HG03460 (cell line): ENCODE results near the gene RPP14.
"Not testable (repeated sequence)": the region's sequence is repeated elsewhere in the genome, so short reads cannot be mapped to it uniquely, and the experiment has no call there.

ENCODE experiments used
- ATAC-seq: cut with Tn5 transposase; IDR thresholded peaks from one replicate; pipeline ENCODE4 v1.9.1; 2021; ENCODE audit not compliant: unreplicated experiment

RPP14 gene

DNA sequence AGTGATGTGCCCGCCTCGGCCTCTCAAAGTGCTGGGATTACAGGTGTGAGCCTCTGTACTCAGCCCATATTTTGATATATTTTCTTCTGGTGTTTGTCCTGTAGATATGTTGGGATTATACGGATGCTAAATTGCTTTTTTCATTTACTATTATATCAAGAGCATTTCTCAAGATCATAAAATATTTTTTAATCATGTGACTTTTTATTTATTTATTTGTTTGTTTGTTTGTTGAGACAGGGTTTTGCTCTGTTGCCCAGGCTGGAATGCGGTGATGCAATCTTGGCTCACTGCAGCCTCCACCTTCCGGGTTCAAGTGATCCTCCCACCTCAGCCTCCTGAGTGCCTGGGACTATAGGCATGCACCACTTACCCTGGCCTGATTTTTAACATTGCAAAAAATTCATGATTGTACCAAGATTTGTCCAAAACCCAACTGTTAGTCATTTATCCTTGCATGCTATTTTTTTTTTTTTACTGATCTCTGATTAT, 23.9 kb downstream of the RPP14 start:
- no peak for ATAC-seq

DNA sequence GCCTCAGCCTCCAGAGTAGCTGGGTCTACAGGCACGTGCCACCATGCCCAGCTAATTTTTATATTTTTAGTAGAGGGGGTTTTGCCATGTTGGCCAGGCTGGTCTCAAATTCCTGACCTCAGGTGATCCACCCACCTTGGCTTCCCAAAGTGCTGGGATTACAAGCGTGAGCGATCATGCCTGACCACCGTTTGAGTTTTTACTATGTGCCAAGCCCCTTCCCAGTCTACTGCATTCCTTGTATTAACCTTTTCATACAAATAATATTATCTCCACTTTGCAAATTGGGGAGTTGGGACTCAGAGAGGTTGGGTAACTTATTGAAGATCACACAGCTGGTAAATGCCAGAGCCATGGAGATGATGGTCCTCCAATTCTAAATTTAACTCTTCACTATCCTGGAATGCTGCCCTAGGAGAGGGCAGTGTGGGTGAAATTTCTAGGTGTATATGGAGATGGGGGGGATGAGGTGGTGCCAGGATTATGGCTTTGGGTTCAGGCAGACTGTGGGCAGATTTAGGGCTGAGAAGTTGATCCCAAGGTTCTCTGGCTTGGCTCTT, 25.6 kb downstream of the RPP14 start:
- ATAC-seq, result no peak

DNA sequence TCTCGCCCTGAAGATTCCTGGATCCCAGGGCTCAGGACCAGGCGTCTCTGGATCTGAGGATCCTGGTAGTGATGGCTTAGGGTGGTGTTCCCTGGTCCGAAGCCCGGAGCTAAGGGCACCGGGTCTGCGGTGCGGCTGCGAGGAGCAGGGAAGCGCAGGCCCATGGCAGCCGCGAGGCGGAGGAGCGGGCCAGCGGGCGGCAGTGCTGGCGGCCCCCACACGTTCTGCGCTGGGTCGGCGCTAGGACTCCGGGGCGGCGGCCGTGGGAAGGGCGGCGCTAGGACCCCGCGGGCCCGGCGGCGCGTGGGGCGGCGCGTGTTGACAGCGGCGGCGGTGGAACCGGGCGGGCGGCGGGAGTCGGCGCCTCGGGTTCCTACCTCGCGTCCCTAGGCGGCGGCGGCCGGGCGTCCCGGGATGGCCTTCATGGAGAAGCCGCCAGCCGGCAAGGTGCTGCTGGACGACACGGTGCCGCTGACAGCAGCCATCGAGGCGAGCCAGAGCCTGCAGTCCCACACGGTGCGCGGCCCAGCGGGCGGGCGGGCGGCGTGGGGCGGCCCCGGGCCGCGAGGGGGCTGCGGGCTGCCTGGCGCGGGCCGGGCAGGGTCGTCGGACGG, 26.6 kb downstream of the RPP14 start, which contains the start of gene PXK:
TSS of gene PXK (plus strand) at position 318 of the 614 bp plus-strand sequence. CDS start at position 415, 97 bp downstream.
- ATAC-seq, result peak; percentile 90

DNA sequence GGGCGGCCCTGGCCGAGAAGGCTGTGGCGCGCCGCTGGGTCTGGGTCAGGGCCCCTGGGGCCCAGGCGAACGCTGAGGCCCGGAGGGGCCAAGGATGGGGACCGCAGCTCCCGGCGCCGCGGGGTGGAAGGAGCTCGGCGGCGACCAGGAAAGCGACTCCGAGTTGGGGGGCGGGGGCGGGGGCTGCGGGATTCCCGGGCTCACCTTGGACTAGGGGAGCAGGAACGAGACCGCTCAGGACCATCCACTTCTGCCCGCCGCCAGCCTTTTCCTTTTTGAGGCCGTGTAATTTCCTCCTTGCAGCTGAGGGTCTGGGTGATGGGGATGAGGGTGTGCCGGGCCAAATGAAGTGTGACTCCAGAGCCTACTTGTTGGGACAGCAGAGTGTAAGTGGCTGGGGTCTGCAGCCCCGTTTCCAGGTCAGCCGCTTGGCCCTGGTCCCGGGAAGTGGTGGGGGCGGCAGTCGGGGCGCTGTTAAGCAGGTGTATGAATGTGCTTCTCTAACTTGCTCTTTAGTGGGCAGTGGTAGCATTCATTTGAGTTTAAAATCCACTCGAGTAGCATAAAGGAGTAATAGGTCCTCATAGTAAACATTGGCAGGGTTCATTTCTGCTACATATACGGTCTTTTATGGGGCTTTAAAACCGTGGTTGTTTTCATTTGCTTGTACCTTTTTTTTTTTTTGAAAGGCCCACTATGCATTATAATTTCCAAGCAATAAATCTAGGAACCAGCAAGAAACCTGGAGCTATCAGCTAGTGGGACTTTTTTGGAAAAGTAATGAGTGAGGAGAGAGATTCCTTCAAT, 27.4 kb downstream of the RPP14 start:
- peak; percentile 46 for ATAC-seq

DNA sequence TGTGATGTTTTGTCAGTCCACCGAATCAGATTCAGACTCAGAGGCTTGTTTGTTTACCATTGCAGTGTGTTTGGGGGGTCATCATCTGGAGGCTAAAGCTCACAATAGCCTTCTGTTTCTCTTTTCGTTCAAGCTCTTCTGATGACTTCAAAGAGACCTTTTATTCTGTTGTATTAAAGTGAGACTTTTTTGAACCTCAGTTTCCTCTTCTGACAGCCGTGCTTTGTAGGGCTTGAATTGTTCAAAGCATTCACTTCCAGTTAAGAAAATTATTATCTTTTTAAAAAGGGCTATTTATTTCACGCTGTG, 27.9 kb downstream of the RPP14 start:
- ATAC-seq, result no peak

DNA sequence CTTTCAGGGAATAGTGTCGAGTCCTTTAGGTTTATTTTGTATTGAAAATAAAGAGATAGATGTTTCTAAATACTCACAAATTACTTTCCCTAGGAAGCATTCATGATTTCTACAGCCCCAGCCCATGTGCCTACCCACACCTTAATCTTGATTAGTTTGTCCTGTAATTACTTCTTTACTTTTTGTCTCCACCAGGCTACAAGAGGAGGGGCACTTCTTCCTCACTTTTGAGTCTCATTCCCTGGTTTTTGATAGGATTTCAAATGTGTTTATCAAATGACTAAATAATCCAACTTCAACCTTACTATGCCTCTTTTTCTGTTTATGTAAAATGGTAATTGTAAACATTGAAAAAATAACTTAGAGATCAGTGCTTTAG, 28.4 kb downstream of the RPP14 start:
- no peak for ATAC-seq

DNA sequence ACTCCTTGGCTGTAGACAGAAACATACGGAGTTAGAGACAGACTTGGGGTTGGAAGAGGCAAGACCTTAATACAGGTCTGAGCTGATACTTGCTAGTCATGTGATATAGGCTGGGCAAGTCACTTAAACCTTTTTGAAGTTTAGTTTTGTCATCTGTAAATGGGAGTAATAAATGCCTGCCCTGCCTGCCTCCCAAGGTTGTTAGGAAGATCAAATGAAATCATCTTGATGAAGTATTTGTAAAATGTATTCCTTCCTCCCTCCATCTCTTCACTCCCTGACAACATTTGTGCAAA, 29.6 kb downstream of the RPP14 start:
- no peak for ATAC-seq

DNA sequence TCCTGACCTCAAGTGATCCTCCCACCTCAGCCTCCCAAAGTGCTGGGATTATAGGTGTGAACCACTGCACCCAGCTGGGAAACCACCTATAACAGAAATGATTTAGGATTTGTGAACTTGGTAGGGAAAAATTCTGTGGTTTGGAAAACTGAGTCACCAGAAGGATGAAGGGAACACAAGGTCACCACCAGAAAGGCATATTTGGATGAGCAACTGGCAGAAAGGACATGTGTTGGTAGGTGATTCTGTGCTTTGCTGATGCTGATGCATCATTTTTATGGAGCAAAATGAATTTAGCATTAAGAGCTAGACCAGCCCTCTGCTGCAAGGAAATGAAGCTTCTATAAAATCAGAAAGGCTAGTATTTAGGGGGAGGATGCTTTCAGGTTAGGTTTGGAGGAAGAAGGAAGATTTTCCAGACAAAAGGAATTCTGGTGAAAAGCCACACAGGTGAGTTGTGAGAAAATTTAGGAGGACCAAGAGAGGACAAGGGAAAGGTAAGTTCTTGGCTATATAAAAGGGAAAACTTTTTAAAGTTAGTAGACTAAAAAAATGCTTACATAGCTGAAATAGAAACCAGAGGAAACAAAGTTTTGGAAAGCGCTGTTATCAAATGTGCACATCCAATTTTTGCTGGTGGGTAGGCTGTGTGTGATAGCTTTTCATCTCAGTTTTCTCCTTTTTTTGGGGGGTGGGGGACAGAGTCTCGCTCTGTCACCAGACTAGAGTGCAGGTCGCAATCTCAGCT, 30.3 kb downstream of the RPP14 start:
- ATAC-seq, result no peak

DNA sequence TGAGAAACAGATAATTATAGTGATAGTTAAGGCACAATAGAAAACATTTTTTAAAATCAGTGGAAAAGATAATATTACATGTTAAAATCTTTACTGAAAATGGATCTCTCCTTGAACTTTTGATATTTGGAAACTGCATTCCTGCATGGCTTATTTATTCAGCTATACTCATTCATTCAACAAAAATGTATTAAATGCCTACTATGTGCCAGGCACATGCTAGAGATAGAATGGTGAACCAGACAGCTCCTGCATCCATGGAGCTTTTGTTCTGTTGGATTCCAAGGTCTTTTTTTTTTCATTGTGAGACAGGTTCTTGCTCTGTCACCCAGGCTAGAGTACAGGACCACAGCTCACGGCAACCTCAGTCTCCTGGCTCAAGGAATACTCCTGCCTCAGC, 31.1 kb downstream of the RPP14 start:
- no peak for ATAC-seq

DNA sequence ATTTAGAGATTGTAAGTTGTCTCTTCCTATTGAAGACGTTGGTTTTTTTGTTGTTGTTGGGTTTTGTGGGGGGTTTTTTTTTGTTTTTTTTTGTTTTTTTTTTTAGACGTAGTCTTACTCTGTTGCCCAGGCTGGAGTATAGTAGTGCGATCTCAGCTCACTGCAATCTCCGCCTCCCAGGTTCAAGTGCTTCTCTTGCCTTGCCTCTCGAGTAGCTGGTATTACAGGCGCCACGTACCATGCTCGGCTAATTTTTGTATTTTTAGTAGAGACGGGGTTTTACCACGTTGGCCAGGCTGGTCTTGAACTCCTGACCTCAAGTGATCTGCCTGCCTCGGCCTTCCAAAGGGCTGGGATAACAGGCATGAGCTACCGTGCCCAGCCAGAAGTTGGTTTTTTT, 33.1 kb downstream of the RPP14 start:
- not testable (repeated sequence) for ATAC-seq

DNA sequence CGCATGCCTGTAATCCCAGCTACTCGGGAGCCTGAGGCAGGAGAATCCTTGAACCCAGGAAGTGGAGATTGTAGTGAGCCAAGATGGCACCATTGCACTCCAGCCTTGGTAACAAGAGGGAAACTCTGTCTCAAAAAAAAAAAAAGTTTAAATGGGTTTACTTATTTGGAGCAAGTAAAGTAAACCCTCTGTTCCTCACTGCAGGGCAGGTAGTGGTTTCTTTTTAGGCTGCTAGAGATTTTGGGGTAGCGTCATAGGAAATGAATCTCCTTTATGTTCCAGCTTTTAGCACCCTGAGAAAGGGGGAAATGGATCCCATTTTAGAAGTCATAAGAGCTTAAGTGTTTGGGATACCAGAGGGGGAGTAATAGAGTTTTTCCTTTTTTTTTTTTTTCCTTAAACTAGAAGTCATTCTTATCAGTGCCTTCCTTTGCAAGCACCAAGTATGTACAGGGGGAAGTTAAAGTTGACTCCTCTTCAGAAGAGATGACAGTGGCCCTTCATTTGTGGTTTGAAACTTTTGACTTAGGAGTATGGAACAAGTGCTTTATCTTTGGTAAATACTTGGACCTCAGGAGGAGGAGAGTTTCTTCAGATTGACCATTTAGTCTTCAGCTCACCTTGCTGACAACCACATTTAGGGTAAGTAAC, 34.7 kb downstream of the RPP14 start:
- no peak for ATAC-seq

DNA sequence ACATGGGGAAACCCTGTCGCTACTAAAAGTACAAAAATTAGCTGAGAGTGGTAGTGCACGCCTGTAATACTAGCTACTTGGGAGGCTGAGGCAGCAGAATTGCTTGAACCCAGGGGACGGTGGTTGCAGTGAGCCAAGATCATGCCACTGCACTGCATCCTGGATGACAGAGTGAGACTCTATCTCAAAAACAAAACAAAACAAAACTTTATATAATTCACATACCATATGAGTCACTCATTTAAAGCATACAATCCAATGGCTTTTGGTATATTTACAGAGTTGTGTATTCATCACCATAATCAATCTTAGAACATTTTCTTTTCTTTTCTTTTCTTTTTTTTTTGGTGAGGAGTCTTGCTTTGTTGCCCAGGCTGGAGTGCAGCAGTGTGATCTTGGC, 35.3 kb downstream of the RPP14 start:
- ATAC-seq, result no peak

DNA sequence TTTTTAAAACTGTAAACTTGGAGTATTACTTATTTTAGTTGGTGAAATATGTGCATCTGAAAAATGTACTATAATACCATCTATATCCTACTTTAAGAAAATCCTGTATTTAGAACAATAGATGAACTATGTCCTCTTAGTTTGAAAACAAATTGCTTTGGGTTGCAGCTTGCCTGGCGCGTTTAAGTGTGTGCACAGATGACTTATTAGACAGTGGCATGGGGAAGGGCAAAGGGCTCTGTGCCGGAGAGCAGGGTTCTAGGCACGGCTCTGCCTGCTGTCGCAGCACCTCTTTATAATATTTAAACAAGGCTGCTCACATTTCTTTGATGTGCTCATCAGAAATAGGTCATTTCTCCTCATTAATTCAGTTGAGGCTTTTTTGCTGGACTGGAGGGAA, 36.6 kb downstream of the RPP14 start:
- ATAC-seq, result no peak

DNA sequence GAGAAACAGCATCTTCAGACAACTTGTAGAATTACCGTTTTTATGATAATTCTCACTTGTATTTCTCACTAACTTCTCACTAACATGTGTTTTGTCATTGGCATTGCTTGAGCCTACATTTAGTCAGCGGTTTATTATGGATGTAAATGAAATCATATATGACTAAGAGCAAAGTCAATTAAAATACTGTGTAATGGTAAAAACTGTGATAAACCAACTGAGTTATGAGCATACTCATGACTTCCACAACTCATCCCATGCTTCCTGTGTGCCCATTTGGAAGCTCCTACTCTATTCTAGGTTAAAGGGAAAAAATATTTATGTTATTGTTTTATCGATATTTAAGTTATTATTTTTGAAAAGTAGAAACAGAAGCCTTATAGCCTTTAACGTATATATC, 39.4 kb downstream of the RPP14 start:
- ATAC-seq, result no peak

DNA sequence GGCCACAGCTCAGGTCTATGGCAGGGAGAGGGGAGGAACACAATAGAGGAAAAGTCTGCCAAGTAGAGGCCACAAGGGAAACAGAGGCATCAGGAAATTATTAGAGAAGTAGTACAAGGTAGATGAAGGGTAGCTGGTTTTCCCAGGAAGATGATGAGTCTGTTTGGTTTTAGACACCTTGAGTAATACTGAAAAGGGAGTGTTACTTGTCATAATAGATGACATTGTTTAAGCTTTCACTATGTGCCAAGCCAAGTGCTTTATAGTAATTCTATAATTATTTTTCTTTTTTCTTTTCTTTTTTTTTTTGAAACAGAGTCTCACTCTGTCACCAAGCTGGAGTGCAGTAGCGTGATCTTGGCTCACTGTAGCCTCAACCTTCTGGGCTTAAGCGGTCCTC, 40.3 kb downstream of the RPP14 start:
- no peak for ATAC-seq

DNA sequence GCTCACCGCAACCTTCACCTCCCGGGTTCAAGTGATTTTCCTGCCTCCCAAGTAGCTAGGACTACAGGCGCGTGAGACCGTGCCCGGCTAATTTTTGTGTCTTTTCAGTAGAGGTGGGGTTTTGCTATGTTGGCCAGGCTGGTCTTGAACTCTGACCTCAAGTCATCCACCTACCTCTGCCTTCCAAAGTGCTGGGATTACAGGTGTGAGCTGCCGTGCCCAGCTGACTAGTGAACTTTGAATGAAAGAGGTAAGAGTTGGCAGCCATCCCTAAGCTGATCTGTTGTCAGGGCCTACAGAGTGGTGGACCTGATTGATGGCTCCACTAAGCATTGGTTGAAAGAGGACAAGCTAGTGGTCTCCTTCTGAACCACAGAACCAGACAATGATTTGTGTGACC, 41.9 kb downstream of the RPP14 start:
- no peak for ATAC-seq

DNA sequence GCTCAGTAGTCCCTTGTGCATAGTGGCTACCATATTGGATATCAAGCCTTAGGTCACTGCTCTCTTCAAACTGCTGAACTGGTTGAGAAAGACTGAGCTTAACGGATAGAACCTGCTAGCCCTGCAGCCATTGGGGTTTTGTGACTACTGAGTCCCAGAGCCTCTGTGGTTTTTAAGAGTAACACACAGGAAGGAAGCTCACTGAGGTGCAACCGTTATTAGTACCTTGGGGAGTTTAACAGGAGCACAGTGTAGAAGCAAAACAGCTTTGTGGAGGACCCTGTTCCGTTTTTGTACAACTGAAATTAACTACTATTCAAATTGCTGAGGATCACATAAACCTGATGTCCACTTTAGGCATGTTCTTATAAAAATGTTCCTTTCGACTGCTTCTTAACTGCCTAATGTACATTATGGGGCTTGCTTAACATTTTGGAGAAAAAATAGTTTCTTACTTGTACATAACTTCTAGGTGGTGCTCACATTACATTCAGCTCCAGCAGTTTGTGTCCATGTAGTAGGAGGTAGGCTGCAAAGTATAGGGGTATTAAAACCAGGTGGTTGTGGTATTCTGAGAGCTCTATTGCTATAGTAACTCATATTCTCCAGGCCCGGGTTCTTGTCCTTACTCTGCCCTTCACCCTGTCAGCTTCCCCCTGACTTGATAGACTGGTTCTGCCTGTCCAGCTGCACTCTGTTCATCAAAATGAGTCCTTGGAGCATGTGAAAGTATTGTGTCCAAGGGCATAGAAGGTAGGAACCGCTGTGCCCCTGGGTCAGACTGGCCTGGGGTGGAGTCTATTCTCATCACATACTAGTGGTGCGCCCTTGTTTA, 44.0 kb downstream of the RPP14 start:
- peak; percentile 95 for ATAC-seq

DNA sequence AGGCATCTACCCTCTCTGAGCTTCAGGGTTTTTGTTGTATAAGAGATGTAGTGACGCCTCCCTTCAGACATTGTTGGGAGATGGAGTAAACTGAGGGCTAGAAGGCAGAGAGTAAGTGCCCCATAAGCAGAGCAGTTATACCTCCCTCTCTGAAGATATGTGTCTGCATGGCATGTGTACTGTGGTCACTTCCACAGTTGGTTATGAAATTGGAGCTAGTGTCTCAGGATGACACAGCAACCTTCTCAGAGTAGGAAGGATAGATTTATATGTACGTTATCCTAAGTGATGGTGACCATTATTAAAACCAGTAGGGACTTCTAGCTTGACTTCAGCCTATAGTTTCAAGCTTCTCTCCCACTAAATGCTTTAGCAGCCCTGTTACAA, 44.6 kb downstream of the RPP14 start:
- ATAC-seq, result no peak

DNA sequence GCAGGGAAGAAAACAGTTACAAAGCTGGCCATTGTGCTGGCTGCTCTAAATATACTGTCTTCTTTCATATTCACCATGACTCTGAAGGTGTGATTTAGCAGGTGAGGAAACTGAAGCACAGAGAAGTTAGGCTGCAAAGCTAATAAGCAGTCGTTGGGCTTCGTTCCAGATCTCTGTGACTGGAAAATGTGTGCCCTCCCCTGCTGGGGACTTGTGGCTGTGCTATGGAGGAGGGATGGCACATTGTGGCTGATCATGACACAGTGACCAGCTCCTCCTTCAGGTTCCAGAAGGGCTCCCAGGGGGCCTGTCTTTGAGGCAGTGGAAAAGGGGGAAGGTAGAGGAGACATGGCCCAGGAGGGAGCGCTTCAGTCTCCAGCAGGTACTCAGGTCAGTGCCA, 45.9 kb downstream of the RPP14 start:
- ATAC-seq, result no peak

DNA sequence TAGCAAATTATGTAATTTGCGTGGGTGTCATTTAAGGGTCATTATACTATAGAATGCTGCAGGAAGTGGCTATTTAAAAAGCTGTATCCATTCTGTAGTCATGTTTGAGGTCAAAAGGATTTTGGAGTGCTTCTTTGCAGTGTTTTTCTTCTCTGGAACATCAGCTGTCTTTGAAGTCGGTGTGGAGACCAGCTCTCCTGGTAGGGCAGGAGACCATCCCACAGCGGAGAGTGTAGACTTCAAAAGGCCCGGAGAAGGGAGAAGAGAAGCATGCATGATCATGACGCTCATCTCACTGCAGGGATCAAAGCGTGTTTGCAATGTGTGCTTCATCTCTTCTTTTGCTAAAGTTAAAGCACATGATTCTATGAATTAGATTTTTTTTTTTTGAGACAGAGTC, 46.6 kb downstream of the RPP14 start:
- no peak for ATAC-seq
